H1 (cell line): ENCODE data around the gene TRIM4. TPM values are rescaled to one million over a fixed set of nuclear protein-coding genes. Genes with fewer than 3 reads are reported as not detected.

ENCODE experiments used
- CTCF ChIA-PET: fragments of 300-600 bp; sonication (Branson Sonifier 250); formaldehyde crosslinking; loops from one replicate; lab custom pipeline; 2021; ENCODE audit not compliant: partially characterized antibody; lab: Charles Lee
- POLR2A ChIA-PET: fragments of 300-600 bp; sonication (Branson Sonifier 250); formaldehyde crosslinking; loops from one replicate; lab custom pipeline; 2021; ENCODE audit warnings: inconsistent platforms; ENCODE audit not compliant: partially characterized antibody; lab: Charles Lee
- DNase-seq, 2 experiments: peaks; one replicate each; pipeline versions ENCODE4 v3.0.0 to v3.0.0-alpha.2; 2010 to 2022; ENCODE audit warnings: low spot score in 2 of 2, low read depth in 1 of 2, mixed read lengths in 1 of 2
- FAIRE-seq: peaks from 2 replicates; lab custom pipeline; 2011; peaks lifted over from hg19 to GRCh38; lab: Jason Lieb, UNC
- H2AFZ ChIP-seq: 2 replicates; pipeline ENCODE4 v1.8.1; 2012; ENCODE audit warnings: low read length, inconsistent platforms
- H2AK5ac ChIP-seq: 2 replicates; pipeline ENCODE4 v1.6.1; 2013; ENCODE audit warnings: low read depth, low read length
- H2BK120ac ChIP-seq: replicated peaks from 2 replicates; pipeline ENCODE3; 2013; ENCODE audit warnings: low read depth, low read length, inconsistent platforms
- H2BK12ac ChIP-seq: 2 replicates; pipeline ENCODE4 v1.6.1; 2013; ENCODE audit warnings: low read depth, low read length
- H2BK15ac ChIP-seq: 2 replicates; pipeline ENCODE4 v1.6.1; 2013; ENCODE audit warnings: low read length
- H2BK20ac ChIP-seq: 2 replicates; pipeline ENCODE4 v1.6.1; 2013; ENCODE audit warnings: low read length
- H2BK5ac ChIP-seq: 2 replicates; pipeline ENCODE4 v1.6.1; 2013; ENCODE audit warnings: low read depth, low read length
- H3K14ac ChIP-seq: 2 replicates; pipeline ENCODE4 v1.6.1; 2013; ENCODE audit warnings: inconsistent platforms; ENCODE audit not compliant: insufficient read length
- H3K18ac ChIP-seq: 2 replicates; pipeline ENCODE4 v1.6.1; 2013; ENCODE audit warnings: low read length; ENCODE audit errors: extremely low read depth
- H3K23ac ChIP-seq: 2 replicates; pipeline ENCODE4 v1.6.1; 2013; ENCODE audit warnings: inconsistent platforms; ENCODE audit not compliant: insufficient read length
- H3K23me2 ChIP-seq: 2 replicates; pipeline ENCODE4 v1.6.1; 2013; ENCODE audit warnings: low read depth, low read length
- H3K27ac ChIP-seq: 2 replicates; pipeline ENCODE4 v1.6.1; 2011; ENCODE audit warnings: low read depth, low read length, inconsistent platforms
- H3K27me3 ChIP-seq, 4 experiments: replicated peaks in 1 of 4; 1 replicate in 1 of 4; 2 replicates in 3 of 4; pipeline versions ENCODE4 v1.6.1 to v1.8.1; 2011 to 2013; ENCODE audit warnings: low read length in 3 of 4, mild to moderate bottlenecking in 3 of 4, inconsistent platforms in 2 of 4, mixed read lengths in 2 of 4, moderate library complexity in 1 of 4; ENCODE audit not compliant: control insufficient read depth in 3 of 4, insufficient read depth in 3 of 4; ENCODE audit errors: extremely low read depth in 1 of 4
- H3K36me3 ChIP-seq, 4 experiments: 2 replicates each; pipeline versions ENCODE4 v1.6.1 to v1.8.1; 2011 to 2013; ENCODE audit warnings: mild to moderate bottlenecking in 4 of 4, low read length in 3 of 4, moderate library complexity in 2 of 4, control low read depth in 1 of 4, inconsistent platforms in 1 of 4; ENCODE audit not compliant: insufficient read depth in 4 of 4, control insufficient read depth in 2 of 4
- H3K4ac ChIP-seq: replicated peaks from 2 replicates; pipeline ENCODE3; 2013; ENCODE audit warnings: low read length, low read depth, mixed read lengths, inconsistent platforms; ENCODE audit not compliant: insufficient read length
- H3K4me1 ChIP-seq, 4 experiments: replicated peaks in 1 of 4; 1 replicate in 1 of 4; 2 replicates in 3 of 4; pipeline versions ENCODE4 v1.6.1 to v1.8.1; 2011 to 2013; ENCODE audit warnings: low read length in 3 of 4, inconsistent platforms in 2 of 4, mixed read lengths in 1 of 4; ENCODE audit not compliant: insufficient read depth in 4 of 4, control insufficient read depth in 3 of 4
- H3K4me2 ChIP-seq, 2 experiments: 2 replicates each; pipeline versions ENCODE4 v1.6.1 to v1.8.1; 2011 to 2013; ENCODE audit warnings: low read depth in 2 of 2, low read length in 2 of 2, control low read depth in 1 of 2, inconsistent platforms in 1 of 2, mild to moderate bottlenecking in 1 of 2; ENCODE audit not compliant: insufficient read depth in 1 of 2
- H3K4me3 ChIP-seq, 4 experiments: fragments of 200-600, 300-600 bp in 1 of 4; sonication (generic), shearing (Covaris generic), sonication (Bioruptor Twin) in 1 of 4; 2 replicates each; pipeline versions ENCODE4 v1.5.1 to v1.8.1; 2011 to 2016; ENCODE audit warnings: low read length in 4 of 4, low read depth in 3 of 4, control low read depth in 2 of 4, inconsistent platforms in 2 of 4, mild to moderate bottlenecking in 2 of 4, mixed read lengths in 1 of 4, moderate library complexity in 1 of 4; ENCODE audit not compliant: insufficient read depth in 2 of 4; ENCODE audit errors: extremely low read depth in 1 of 4
- H3K56ac ChIP-seq: replicated peaks from 2 replicates; pipeline ENCODE3; 2013; ENCODE audit warnings: low read depth, mild to moderate bottlenecking, mixed read lengths, low read length, inconsistent platforms; ENCODE audit not compliant: insufficient read length
- H3K79me1 ChIP-seq: 2 replicates; pipeline ENCODE4 v1.6.1; 2013; ENCODE audit warnings: low read depth, low read length, control low read depth
- H3K79me2 ChIP-seq, 2 experiments: 2 replicates each; pipeline versions ENCODE4 v1.6.1 to v1.8.1; 2012 to 2013; ENCODE audit warnings: low read length in 2 of 2, mild to moderate bottlenecking in 2 of 2, inconsistent platforms in 1 of 2; ENCODE audit not compliant: insufficient read depth in 2 of 2, control insufficient read depth in 1 of 2
- H3K9ac ChIP-seq, 4 experiments: replicated peaks in 1 of 4; 1 replicate in 1 of 4; 2 replicates in 3 of 4; pipeline versions ENCODE4 v1.6.1 to v1.8.1; 2011 to 2013; ENCODE audit warnings: low read depth in 3 of 4, low read length in 3 of 4, control low read depth in 2 of 4, mild to moderate bottlenecking in 2 of 4, moderate library complexity in 2 of 4, inconsistent platforms in 1 of 4; ENCODE audit errors: extremely low read depth in 1 of 4
- H3K9me3 ChIP-seq, 2 experiments: 2 replicates each; pipeline versions ENCODE4 v1.6.1 to v1.8.1; 2012 to 2013; ENCODE audit warnings: mild to moderate bottlenecking in 2 of 2, moderate library complexity in 2 of 2, control low read depth in 1 of 2, inconsistent platforms in 1 of 2, low read depth in 1 of 2, low read length in 1 of 2, mixed read lengths in 1 of 2; ENCODE audit not compliant: insufficient read depth in 2 of 2
- H4K20me1 ChIP-seq, 2 experiments: replicated peaks in 1 of 2; 2 replicates each; pipeline versions ENCODE3 to v1.8.1; 2011 to 2013; ENCODE audit warnings: inconsistent platforms in 2 of 2, low read length in 2 of 2, mild to moderate bottlenecking in 1 of 2; ENCODE audit not compliant: insufficient read depth in 2 of 2, control insufficient read depth in 1 of 2
- H4K5ac ChIP-seq: 2 replicates; pipeline ENCODE4 v1.6.1; 2013; ENCODE audit warnings: low read length, low read depth, mixed read lengths, inconsistent platforms; ENCODE audit not compliant: insufficient read length
- H4K8ac ChIP-seq: 2 replicates; pipeline ENCODE4 v1.8.0; 2013; ENCODE audit warnings: mild to moderate bottlenecking, moderate library complexity, low read length, inconsistent platforms; ENCODE audit not compliant: insufficient read depth; ENCODE audit errors: extremely low read depth
- H4K91ac ChIP-seq: replicated peaks from 2 replicates; pipeline ENCODE3; 2013; ENCODE audit warnings: low read length, mixed read lengths, inconsistent platforms; ENCODE audit not compliant: insufficient read length
- JUN ChIP-seq: IDR thresholded peaks from 2 replicates; pipeline ENCODE4 v1.6.1; 2011; ENCODE audit warnings: low read depth, mild to moderate bottlenecking, improper control_type of control experiment, low read length
- SAP30 ChIP-seq: fragments of 300-600 bp; sonication (generic); IDR thresholded peaks from 2 replicates; pipeline ENCODE4 v1.7.1; 2012; ENCODE audit warnings: low read length, moderate library complexity, mild to moderate bottlenecking, inconsistent platforms; ENCODE audit not compliant: insufficient read depth, insufficient replicate concordance
- YY1 ChIP-seq: IDR thresholded peaks from 2 replicates; pipeline ENCODE4 v1.6.1; 2011; ENCODE audit warnings: low read depth, mild to moderate bottlenecking, low read length
- WGBS, 2 experiments: shearing (Covaris generic) in 1 of 2; methylation state at CpG; one replicate each; pipeline versions ENCODE4 v1.1.6 to v1.1.7; 2013 to 2015; ENCODE audit warnings: low lambda C conversion rate in 2 of 2, mixed read lengths in 2 of 2, inconsistent platforms in 1 of 2, low coverage in 1 of 2, missing lambda C conversion rate in 1 of 2; ENCODE audit not compliant: insufficient replicate concordance in 2 of 2, insufficient coverage in 1 of 2, insufficient read length in 1 of 2; ENCODE audit errors: extremely low coverage in 1 of 2, missing lambda C conversion rate in 1 of 2; 5-methylcytosine and 5-hydroxymethylcytosine counted together
- polyA plus RNA-seq, 7 experiments: library from polyadenylated mRNA; depleted of rRNA in 3 of 7; stranded (reverse) in 5 of 7; unstranded in 2 of 7; fragments of >200 nt in 5 of 7; fragments of 200-250 nt in 2 of 7; gene quantifications; 1 replicate in 5 of 7; 2 replicates in 1 of 7; 4 replicates in 1 of 7; pipeline versions ENCODE4 v1.2.1 to v1.2.3, GENCODE V29; 2011 to 2013; ENCODE audit warnings: missing spikeins in 2 of 7, mixed read lengths in 2 of 7
- total RNA-seq: library from RNA; stranded (reverse); fragmentation: NEBNext Ultra II Directional; extraction: Animal tissue kit (Norgen Biotek cat#: 25700); gene quantifications from 2 replicates; pipeline ENCODE4 v1.2.1, GENCODE V29; 2021

The TRIM4 gene
- total and polyA plus RNA-seq, 2 of the 8 experiments (the other 6 are each of a cell fraction or from before 2014, with no cell fraction given): 0.03 to 7.3 TPM

- Histone ChIP-seq H3K14ac (no peak overlapping the region), H3K79me1 (no peaks in the 10 kb centered on the region), H3K4me1 (peaks cover 0 to 7% (median 1%) of the 10 kb centered on the region in 4 experiments; a peak in 6 of 7 replicates), H3K27me3 (no peaks in the 10 kb centered on the region; a peak in 1 of 7 replicates), H4K91ac (no peak overlapping the region), H4K5ac (no peak overlapping the region), H3K4me2 (no peak overlapping the region), H3K79me2 (no peaks in the 10 kb centered on the region), H3K27ac (no peak overlapping the region), H3K18ac (no peak overlapping the region), H2BK15ac (no peak overlapping the region), H3K23me2 (no peaks in the 10 kb centered on the region), H3K23ac (no peak overlapping the region), H3K9me3 (peaks cover 26 to 28% of the 10 kb centered on the region in 2 experiments), H3K9ac (no peak overlapping the region), H2BK120ac (no peak overlapping the region), H2BK12ac (no peak overlapping the region), H3K36me3 (peaks cover 0 to 6% (median 0%) of the 10 kb centered on the region in 4 experiments; a peak in 3 of 8 replicates), H2AK5ac (no peak overlapping the region), H2BK20ac (no peak overlapping the region), H3K56ac (no peak overlapping the region), H3K4me3 (no peak overlapping the region), H2AFZ (no peak overlapping the region), H2BK5ac (no peak overlapping the region), H3K4ac (no peak overlapping the region), H4K20me1 (no peaks in the 10 kb centered on the region), H4K8ac (no peak overlapping the region)
- DNase-seq (no peak), FAIRE-seq (peak; percentile 77)
- WGBS, 2 experiments: 92% methylated on average over 2 of the region's 2 CpGs; no CpG with 5 or more reads in 1 of the 2 experiments
- ChIA-PET POLR2A (interaction anchor here (0.6 to 2.1 kb wide), 5 partner anchors 9 to 25 kb away, joined by 3 to 8 read pairs (median 3); partner anchors contain the start of gene GJC3), CTCF (interaction anchor here (1.1 to 2.5 kb wide), 5 partner anchors 9 to 56 kb away, joined by 3 to 8 read pairs (median 4); partner anchors contain the start of gene GJC3)
- TF ChIP-seq SAP30 (no peak), YY1 (no peak), JUN (no peak)
Measured at GRCh38 chr7:99938296-99938695, 19.0 kb upstream of the TRIM4 start.
